NCI-H510A (cell line): ENCODE measurements around the gene UTP15.
A peak's percentile ranks its signal among the peaks of the same experiment; 100 is the strongest.

Source experiments
- DNase-seq: peaks from one replicate; lab custom pipeline; 2025; lab: John Stamatoyannopoulos, UW

UTP15 gene

DNA sequence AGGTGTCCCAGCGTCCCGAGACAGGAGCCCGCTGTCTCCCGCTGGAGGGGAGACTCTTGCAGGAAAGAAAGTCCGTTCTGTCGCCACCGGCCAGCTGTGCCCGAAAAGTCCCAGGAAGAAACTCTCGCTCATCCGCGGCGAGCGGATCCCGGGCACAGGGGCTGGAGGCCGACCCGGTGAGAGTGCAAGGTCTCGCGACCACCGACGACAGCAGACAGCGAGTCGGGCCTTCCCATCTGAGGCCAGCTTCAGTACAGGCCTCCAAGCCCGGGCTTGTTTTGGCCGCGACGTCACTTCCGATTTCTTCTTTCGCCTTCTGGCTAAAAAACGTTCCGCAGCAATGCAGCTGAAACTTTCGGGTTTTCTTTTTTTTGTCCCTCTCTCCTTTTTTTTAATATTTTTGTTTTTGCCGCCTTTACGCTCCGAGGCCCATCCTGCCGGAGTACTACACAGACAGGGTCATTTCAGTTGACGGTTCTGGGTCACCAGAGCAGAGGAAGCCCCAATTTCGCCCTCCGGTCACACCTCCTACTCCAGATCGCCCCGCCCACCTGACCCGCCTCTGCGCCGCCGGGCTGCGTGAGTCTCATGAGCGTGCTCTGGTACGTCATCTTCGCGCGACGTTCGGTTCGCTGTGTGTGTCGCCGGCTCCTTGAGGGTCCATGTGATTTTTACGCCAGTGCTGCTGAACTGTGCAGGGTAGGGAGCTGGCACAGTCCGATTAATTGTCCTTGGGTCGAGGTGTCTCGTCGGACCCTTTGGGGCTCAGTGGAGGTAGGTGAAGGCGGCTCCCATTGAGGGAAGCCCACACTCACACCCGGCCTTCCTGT is at the start of gene UTP15, which contains the start of gene ANKRA2:
Gene UTP15 (plus strand): TSS at position 605 of the 830 bp plus-strand sequence. CDS start 1,602 bp downstream, outside the sequence.
Gene ANKRA2 (minus strand): TSS at position 501 of the 830 bp plus-strand sequence. CDS start 2,758 bp downstream, outside the sequence.
- peak; percentile 80 for DNase-seq

- peak; percentile 40 for DNase-seq
Observed at GRCh38 chr5:73519531-73520283, 45.8 kb upstream of the UTP15 start.

DNA sequence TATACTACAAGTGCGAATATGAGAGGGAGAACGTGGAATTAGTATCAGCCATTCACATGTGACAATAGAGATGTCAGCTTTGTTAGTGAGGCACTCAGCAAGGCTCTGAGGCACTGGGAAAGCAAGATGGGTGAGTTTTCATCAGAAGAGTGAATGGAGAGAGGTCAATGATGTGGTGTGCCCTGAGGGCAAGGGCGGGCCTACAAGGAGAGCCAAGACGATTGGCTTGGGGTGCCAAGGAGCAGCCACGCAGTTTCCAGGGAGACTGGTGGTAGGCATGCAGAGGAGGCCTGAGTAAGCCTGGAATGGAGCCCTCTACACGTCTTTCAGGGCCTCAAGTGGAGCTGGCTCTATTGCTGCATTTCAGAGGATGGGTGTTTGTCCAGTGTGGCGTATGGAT is 42.6 kb upstream of the UTP15 start:
- no peak for DNase-seq

DNA sequence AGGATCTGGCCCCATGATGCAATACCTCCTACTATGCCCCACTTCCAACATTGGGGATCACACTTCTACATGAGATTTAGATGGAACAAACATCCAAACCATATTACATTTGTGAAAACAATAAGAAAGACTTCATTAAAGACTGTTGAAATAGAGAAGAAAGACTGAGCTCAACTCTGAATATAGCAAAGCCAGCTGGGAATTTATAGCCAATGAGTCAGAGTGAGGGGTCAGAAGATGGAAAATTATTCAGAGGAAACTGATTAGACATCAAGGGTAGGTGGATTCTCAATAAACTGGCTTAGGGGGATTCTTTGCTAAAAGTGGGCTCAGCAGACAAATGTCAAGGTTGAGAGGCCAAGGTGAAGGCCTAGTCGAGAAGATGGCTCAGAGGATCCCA is 41.7 kb upstream of the UTP15 start:
- no peak for DNase-seq

DNA sequence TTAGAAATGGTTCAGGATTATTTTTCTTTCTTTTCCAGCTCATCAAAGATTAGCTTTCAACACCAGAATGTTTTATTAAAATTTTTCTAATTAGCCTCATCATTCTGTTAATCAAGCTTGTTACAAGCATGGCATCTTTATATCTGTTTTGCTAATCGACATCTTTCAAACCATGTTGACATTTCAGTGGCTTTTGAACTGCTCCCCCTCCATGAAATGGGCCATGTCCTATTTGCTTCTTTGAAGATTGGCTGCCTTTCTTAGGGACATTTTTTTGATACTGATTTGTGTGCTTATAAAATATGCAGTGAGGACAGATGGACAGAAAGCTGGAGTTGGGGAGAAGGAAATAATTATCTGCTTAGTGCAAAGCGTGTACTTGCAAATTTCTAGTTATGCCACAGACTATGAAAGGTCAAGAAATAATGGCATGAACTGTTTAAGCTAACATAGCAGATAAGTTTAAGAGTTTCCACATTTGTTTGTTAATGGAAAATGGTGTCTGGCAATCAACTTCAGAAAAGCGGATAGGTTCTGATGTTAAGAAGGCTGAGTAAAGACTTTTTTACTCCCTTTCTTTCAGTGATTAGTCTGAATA is 39.8 kb upstream of the UTP15 start:
- no peak for DNase-seq

DNA sequence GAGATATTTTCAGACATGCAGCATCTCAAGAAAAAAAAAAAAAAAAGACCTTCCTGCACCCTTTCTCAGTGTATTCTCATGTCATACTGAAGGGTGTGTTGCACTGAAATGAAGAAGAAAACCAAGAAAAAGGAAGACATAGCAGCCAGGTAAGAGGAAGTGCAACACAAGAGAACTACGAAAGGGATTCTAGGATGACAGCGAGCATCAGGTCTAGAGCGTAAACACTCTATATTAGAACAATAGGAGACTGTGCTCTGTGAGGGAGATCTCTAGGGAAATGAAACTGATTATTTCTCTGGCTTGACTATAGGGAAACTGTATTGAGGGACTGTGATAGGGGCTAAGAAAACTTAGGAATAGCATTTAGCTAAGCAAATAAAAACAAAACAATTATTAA is 37.3 kb upstream of the UTP15 start:
- no peak for DNase-seq

DNA sequence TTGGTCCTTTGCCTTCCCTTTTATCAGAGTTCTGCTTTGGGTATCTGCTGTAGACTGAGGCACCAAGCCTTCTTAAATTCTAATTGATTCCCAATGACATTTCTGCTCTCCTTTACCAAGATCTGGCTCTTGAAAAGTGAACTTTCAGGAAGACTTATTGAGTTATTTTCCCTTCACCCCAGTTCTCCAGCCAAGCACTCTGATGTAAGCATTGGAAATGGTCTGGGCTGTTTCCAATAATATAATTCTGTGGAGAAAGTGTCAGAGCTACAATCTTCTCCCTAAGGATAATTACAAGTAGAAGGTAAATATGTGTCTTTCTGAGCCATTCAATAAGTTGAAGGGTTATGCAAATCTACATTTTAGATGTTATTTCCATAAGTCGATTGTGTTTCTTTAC is 36.5 kb upstream of the UTP15 start:
- no peak for DNase-seq

DNA sequence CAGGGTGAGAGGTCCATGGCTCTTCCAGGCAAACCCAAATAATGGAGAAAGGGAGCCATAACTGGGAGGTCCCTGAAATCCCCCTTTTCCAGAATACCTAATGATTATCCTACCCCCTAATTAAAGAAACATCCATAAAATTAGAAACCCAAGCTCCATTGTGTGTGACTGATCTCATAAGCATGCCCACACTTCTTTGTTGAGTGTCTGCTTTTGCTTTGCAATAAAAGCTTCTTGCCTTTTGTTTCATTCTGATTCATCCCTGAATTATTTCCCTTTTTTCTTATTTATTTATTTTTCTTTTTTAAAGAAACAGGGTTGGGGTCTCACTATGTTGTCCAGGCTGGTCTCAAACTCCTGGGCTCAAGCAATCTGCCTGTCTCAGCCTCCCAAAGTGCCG is 34.2 kb upstream of the UTP15 start:
- no peak for DNase-seq

GRCh38 chr5:73532195-73532594 is 33.3 kb upstream of the UTP15 start:
- no peak for DNase-seq

DNA sequence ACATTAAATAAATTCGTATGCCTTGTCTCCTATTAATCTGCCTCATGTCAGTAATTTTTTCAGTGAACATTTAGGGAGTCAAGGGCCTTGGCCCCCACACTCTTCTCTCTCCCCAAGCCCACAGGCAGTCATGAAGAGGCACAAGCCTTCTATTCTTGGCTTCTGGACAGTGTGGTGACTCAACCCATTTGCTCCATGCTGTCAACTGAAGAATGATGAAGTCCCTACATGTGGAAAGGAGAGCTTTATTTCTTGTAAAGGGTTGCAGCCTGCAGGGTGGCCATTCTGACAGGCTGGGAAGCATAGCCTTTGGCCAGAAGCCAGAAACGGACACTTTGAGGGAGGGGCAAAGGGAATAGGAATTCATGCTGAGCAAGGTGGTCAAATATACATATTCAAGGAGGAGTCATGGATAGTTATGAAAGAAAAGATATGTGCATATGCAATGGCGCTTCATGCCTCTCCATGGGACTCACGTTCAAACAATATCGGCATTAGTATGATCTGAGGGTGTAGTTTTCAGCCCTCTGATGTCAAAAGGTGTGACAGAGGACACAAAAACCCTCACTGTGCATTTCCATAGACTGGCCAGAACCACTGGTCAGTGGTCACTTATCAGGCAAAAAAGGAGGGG is 31.4 kb upstream of the UTP15 start:
- no peak for DNase-seq

DNA sequence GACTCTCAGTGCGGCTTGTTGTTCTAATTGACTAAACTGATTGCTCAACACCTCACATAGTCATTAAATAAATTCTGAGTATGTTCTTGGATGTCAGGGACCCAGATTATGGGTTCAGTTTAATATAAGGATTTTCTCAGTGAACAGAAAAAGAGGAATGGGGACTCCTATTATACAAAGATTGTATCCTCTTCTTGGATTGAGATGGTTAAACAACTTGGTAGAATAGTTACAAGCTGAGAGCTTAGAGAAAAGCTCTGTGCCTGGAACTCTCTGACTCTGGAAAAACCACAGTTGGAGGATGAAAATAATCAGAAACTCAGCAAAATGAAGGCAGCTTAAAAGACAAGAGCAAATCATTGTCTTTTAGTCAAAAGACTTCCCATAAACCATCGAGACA is 30.6 kb upstream of the UTP15 start:
- DNase-seq: no peak

- no peak for DNase-seq
Observed at GRCh38 chr5:73539730-73540129, 25.8 kb upstream of the UTP15 start.

GRCh38 chr5:73540192-73540591 is 25.4 kb upstream of the UTP15 start:
- no peak for DNase-seq

- DNase-seq: no peak
Observed at GRCh38 chr5:73542020-73542419, 23.5 kb upstream of the UTP15 start.

DNA sequence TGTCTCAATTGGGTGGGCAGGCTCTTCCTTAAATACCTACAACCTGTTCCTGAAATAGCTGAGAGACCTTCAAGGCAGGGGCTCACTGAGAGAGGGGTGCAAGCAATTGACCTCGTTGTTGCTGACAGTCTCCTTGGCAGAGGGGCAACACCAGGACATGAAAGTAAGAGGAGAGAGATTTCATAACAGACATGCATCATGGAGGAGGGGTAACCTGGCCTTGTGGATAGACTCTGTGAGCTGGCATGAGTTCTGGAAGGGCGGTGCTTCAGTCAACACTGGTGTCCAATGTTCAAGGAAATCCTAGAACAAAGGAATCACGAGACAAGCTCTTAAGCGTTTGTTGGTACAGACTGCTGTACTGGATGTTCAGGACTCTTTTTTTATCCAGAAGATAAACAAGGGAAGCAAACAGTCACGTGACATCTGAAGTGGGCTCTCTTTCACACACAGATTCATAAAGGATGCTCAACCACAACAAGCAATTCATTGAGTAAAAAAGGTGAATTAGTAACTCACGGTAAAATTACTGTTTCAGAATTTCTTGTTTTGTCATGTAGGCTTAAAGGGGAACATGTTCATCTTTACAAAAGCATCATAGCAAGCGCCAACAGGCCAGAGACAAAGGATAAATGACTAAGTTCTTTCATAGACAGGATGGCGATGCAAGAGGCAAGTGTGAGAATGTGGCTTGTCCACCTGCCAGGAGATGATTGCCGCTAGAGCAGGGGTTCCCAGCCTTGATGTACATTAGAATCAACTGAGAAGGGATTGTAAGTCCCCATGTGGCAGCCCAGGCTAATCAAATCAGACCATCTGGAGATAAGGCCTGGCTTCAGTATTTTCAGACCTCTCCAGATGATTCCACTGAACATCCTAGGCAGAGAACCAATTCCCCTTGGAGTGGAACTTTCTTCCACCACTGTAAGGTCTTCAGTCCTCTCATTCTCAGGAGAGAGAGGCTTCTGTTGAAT is 20.8 kb upstream of the UTP15 start:
- DNase-seq: peak; percentile 81

DNA sequence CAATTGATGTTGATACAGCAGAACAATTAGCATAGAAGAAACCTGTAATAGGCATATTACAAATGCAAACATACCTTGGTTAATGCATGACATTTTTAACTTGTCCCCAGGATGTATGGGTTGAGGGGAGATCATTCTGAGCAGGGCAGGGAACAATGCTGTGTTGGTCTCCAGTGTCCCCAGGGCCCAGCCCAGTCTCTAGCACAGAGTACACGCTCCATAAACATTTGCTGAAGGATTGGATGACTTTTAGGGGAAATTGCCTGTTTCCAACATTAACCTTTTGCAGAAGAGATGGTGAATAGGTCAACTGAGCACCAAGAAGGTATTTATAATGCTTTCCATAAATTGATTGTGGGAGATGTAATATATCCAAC is 20.2 kb upstream of the UTP15 start:
- DNase-seq: no peak

- DNase-seq: no peak
Observed at GRCh38 chr5:73550016-73550415, 15.5 kb upstream of the UTP15 start.

- no peak for DNase-seq
Observed at GRCh38 chr5:73552642-73553041, 12.9 kb upstream of the UTP15 start.

DNA sequence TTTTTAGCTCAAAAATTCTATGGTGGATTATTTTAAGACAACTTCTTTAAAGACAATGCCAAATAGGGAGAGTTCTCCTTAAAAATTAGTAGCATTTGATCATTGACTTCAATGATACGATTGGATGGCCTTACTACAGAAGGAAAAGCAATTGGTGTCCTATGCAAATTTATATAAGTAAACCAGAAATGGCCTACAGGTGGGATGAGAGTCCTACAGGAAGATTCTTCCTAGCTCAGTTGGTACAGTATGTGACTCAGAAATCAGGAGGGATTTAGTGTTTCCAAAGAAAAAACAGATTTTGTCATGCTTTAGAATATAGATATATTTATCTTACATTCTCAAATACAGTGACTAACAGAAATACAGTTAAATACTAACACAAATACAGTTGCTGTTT is 6.6 kb upstream of the UTP15 start:
- no peak for DNase-seq

GRCh38 chr5:73564018-73564417 is 1.5 kb upstream of the UTP15 start:
- no peak for DNase-seq

DNA sequence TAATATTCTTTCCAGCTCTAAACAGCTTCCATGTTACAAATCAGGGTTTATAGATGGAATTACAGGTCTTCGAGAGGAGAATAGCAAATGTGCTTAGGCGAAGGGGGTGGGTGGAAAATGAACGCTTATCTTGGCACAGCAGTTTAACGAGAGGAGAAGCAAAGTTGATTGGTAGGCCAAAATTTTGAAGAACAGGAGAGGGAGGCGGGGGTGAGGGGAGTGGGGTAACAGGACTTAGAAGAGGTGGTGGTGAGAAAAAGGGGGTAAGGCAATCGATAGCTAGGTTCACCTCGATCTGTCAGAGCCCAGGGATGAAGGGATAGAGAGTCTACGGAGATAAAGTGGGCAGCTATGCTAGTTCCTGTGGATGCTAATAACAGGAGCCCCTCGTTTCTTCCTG is 868 bp upstream of the UTP15 start:
- DNase-seq: no peak
